Astrocyte of the cerebellum (primary cell): Measurements from ENCODE around the gene GHR.

ENCODE experiments used
- DNase-seq: peaks from one replicate; pipeline ENCODE4 v3.0.0-alpha.2; 2011; ENCODE audit warnings: low read depth
- H3K4me3 ChIP-seq: 2 replicates; pipeline ENCODE4 v1.5.1; 2011; ENCODE audit warnings: mild to moderate bottlenecking, low read depth, low read length, moderate library complexity
- in situ Hi-C: cut with HindIII; loops from 2 replicates; pipeline ENCODE4 v1.10.0; 2017; ENCODE audit warnings: low sequenced_read_pairs
- TF ChIP-seq, protein P1 (sequence below): IDR thresholded peaks from 2 replicates; pipeline ENCODE4 v1.5.1; 2012; ENCODE audit warnings: low read length, low read depth, moderate library complexity, mild to moderate bottlenecking; ENCODE audit errors: missing control alignments

The GHR gene

DNA sequence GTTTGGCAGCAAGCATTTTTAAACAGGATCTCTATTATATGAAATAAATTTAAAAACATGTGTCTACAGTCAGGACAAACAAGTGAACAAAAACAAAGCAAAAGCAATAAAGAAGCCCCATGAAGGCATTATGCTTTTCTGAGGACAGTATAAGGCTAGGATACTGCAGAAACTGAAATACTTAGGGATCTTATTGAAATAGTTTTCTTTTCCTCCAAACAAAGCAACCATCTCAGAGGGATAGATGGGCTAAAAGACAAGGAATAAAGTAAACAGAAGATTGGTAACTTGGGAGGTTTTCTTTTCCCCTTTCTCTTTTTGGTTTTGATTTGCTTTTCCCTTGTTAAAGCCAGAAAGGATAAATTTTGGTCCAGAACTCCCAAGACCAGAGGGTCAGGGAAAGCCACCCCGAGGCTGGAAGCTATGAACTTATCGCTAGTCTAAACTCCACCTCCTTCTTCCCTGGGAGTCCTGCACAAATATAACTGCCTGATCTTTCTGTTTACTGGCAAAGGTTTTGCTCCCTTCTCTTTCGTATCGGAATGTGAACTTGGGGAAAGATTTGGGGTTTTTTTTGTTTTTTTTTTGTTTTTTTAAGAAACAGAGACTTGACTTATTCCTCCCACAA is 164.0 kb downstream of the GHR start:
- in situ Hi-C loops, result no loop called here

DNA sequence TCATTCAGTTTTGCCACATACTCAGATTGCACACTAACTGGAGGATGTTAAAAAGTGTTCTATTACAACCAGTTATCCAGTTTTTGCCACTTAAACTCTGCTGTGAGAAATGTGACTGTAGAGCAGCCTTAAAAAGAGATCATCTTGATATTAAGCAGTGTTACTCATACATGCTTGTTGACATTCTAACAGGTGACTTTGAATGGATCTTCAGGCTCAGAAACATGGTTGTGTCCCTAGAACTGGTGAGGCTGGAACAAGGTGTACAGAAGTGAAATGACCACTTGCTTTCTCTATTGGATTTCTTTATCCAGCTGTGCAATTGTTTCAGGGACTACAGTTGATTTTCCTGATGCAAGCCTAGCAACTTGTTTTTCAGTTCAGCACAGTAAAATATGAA is 167.3 kb downstream of the GHR start:
- H3K4me3 ChIP-seq, result no peak overlapping the region
- in situ Hi-C loops, result no loop called here
- no peak for DNase-seq
- TF ChIP-seq, protein P1, sequence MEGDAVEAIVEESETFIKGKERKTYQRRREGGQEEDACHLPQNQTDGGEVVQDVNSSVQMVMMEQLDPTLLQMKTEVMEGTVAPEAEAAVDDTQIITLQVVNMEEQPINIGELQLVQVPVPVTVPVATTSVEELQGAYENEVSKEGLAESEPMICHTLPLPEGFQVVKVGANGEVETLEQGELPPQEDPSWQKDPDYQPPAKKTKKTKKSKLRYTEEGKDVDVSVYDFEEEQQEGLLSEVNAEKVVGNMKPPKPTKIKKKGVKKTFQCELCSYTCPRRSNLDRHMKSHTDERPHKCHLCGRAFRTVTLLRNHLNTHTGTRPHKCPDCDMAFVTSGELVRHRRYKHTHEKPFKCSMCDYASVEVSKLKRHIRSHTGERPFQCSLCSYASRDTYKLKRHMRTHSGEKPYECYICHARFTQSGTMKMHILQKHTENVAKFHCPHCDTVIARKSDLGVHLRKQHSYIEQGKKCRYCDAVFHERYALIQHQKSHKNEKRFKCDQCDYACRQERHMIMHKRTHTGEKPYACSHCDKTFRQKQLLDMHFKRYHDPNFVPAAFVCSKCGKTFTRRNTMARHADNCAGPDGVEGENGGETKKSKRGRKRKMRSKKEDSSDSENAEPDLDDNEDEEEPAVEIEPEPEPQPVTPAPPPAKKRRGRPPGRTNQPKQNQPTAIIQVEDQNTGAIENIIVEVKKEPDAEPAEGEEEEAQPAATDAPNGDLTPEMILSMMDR, result no peak

More for the DNA sequence above, 164.0 kb downstream of the GHR start:
- DNase-seq, result no peak
- H3K4me3 ChIP-seq, result no peak overlapping the region
- TF ChIP-seq, protein P1, result no peak

DNA sequence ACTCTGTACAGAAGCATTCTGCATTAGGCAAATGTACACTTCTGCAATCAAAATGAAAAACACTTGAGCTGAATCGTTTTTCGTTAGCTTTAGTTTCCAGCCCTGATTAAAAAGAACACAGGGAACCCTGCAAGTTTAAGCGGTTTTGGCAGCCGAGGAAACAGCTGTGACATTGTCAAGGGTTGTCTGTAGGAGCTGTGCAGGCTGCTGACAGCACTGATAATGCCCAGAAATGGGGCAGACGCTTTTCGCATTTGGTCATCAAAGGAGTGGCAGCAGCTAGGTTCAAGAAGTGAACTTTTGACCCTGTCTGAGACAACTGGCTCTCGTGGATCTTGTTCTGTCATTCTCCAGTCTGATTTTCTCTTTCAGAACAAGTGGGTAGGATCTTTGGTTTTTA is 167.8 kb downstream of the GHR start:
- no peak overlapping the region for H3K4me3 ChIP-seq
- DNase-seq, result no peak
- in situ Hi-C loops, result no loop called here
- TF ChIP-seq, protein P1, result no peak

DNA sequence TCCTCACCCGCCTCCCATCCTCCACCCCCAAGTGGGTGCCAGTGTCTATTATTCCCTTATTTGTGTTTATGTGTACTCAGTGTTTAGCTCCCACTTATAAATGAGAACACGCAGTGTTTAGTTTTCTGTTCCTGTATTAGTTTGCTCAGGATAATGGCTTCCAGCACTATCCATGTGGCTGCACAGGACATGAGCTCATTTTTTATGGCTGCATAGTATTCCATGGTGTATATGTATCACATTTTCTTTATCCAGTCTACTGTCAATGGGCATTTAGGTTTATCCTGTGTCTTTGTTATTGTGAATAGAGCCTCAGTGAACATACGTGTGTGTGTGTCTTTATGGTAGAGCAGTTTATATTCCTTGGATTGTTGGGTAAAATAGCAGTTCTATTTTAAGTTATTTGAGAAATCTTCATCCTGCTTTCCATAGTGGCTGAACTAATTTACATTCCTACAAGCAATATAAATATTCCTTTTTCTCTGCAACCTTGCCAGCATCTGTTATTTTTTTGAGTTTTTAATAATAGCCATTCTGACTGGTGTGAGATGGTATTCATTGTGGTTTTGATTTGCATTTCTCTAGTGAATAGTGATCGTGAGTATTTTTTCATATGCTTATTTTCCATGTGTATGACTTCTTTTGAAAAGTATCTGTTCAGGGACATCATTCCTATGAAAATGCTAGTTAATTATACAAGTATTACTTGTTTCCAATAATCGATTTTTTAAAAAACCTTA is 169.3 kb downstream of the GHR start:
- TF ChIP-seq, protein P1, result no peak
- no peak for DNase-seq
- in situ Hi-C loops, result no loop called here
- no peak overlapping the region for H3K4me3 ChIP-seq

DNA sequence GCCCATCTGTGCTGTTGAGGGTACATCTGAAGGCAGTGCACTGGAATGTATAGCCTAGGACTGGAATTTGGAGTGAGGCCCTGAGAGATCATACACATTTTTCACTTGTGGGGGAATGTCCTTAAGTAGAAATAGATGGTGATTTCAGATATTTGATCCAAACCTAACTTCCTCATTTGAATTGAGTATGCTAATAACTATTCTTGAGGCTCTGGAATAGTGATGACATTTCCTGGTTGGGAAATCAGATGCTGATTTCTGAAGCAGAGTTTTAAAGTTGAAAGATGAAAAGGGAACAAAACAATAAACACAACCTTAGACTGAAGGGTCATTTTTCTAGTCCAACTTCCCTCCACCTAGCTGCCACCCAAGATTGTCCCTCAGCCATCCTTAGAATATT is 170.4 kb downstream of the GHR start:
- TF ChIP-seq, protein P1, result no peak
- no peak for DNase-seq
- in situ Hi-C loops, result no loop called here
- H3K4me3 ChIP-seq, result no peak overlapping the region

DNA sequence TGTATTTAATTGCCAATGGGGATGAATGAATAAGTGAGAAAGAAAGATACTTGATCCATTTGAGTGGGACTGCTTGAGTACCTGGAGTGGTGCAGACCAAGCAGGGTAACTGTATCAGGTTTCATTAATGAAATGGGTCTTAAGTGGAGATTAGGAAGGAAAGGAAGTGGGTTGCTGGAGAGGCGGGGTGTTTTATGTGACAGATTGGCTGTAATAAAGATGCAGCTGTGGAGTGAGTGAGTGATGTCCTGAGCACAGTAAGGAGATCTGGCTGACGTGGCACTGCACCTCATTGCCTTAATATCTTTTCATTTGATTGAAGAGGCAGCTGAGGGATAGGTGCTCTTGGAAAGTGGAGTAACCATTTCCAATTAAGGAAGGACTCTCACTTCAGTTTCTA is 172.4 kb downstream of the GHR start:
- DNase-seq, result no peak
- H3K4me3 ChIP-seq, result no peak overlapping the region
- in situ Hi-C loops, result no loop called here
- TF ChIP-seq, protein P1, result no peak
